HG03025 (cell line): ENCODE data around the gene IBA57.

ENCODE experiments used
- ATAC-seq: cut with Tn5 transposase; IDR thresholded peaks from one replicate; pipeline ENCODE4 v1.9.1; 2021; ENCODE audit warnings: mild to moderate bottlenecking, moderate library complexity; ENCODE audit not compliant: unreplicated experiment, low FRiP score

IBA57 gene

GRCh38 chr1:228165372-228166169 lies at the start of gene IBA57:
TSS of gene IBA57 (plus strand) at chr1:228165804. CDS start at chr1:228165817, 13 bp downstream.
- ATAC-seq, result peak; percentile 81

- no peak for ATAC-seq
These were observed 48.3 kb upstream of the IBA57 start for GRCh38 chr1:228117335-228117734.

DNA sequence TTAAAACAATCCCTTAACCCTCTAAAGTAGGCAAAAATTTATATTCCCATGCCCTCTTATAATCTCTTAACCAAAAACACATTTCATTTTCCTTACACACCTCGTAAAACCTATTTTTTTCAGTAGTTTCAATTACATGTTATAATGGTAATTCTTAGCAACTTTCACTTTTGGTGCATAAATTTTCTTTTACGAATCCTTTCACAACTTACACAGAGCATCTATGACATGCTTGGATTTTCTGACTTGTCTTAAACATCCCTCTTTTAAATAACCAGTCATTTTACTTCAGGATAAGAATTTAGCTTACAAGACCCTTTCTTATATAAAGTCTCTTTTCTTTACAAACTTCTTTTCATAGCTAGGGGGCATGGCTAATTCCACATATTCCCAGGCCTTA lies 47.6 kb upstream of the IBA57 start:
- ATAC-seq, result no peak

- no peak for ATAC-seq
These were observed 45.3 kb upstream of the IBA57 start for GRCh38 chr1:228120351-228120750.

DNA sequence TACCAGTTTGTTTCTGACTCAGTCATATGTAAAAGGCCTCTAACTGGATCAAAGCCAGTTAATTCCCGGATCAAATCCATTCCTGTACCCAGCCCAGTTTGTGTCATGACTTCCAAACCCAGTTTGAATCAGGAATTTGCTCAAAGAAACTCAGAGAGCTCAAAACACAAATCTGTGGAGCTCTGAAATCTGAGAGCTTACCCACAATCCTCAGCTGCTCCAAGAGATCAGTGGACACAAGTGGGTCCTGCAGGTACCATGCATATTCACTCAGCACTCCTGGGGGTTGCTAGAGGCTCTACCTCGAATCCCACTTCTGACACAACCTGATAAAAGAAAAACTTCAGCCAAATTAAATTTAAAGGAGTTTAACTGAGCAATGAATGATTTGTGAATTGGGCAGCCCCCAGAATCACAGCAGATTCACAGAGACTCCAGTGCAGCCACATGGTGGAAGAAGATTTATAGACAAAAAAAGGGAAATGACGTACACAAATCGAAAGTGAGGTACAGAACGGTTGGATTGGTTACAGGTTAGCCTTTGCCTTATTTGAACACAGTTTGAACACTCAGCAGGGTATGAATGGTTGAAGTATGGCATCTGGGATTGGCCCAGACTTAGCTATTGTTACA lies 44.6 kb upstream of the IBA57 start:
- ATAC-seq, result no peak

DNA sequence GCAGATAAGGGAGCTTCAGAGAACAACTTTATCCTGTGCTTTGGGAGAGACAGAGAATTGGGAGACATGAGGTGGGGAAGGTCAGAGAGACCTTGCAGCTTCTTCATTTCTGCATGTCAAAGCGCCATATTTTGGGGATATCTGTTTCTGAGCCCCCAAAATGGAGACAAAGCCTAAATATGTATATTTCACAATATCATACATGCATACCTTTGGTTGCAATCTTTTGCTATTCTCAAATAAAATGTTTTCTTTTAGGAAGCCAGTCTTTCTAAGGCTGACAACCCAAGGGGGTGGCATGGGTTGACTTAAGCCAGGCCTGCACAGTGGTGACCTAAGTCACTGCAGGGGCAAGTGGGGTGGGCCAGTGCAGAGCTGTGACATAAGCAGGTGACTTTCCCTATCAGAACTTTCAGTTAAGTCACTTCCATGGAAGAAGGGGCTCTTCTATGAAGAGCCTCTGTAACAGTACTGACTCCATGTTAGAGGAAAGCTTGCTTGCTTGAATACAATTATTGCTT lies 42.6 kb upstream of the IBA57 start:
- no peak for ATAC-seq

- ATAC-seq, result no peak
These were observed 42.1 kb upstream of the IBA57 start for GRCh38 chr1:228123505-228123904.

DNA sequence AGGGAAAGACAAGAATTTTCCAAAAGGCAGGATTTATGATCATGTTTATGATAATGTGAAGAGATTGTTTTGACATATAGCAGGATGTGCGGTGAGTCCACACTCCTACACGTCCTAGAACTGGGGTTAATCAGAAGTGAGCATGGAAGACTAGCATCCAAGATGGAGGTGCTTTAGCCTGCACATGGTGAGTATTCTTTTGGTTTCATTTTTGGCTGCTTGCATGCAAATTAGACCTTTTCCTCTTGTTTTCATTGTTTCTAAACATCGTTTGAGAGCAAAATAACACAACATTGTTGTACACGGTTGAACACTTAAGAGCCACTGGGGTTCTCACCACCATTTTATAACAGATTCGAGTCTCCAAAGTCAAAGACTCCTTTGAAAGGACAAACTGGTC lies 40.4 kb upstream of the IBA57 start:
- ATAC-seq, result no peak

DNA sequence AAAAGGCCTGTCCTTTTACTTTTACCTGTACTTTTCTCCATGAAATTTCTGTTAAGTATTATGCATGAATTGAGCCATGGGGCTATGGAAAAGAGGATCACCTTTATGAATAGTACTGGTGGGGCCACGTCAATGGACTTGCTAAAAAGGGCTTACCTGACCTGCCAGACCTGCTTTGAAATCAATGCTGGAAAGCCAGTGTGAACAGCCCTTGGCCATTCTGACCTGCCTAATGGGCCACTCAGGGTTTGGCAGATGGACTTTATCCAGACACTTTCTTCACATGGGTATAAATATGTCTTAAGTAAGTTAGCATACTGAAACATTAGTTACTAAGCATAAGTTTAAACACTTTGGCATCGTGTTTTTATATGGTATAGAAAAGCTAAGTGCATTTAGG lies 33.8 kb upstream of the IBA57 start:
- ATAC-seq, result no peak

DNA sequence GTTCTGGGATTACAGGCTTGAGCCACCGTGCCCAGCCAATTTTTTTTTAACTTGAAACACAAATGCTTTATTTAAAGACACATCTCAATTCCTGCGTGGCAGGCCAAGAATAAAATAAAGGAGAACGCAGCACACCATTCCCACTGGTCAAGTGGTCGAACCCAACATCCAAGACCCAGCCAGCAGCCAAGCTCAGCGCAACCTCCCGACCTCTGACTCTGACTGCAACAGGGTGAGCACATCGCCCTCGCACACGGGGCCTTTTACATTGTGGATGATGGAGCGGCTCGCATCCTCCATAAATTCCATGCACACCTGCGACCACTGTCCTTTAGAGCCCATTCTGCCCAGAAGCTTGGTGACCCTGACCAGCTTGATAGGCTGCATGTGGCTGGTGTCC lies 31.0 kb upstream of the IBA57 start:
- ATAC-seq, result no peak

DNA sequence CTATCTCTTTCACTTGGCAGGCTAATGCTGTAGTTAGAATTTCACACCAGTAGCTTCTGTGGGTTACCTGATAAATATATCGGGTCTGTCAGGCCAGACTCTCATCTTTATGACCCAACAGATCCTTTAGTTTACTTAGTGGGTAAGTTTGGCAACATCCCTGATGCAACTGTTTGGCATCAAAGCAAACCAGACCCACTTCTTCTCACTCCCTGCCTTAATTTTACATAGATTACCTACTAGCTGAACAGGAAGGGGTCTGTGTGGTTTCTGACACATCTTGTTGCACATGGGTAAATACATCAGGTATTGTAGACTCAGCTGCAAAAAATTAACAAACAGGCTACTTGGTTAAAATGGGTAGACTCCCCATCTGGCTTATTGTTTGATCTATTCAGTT lies 28.7 kb upstream of the IBA57 start:
- no peak for ATAC-seq

DNA sequence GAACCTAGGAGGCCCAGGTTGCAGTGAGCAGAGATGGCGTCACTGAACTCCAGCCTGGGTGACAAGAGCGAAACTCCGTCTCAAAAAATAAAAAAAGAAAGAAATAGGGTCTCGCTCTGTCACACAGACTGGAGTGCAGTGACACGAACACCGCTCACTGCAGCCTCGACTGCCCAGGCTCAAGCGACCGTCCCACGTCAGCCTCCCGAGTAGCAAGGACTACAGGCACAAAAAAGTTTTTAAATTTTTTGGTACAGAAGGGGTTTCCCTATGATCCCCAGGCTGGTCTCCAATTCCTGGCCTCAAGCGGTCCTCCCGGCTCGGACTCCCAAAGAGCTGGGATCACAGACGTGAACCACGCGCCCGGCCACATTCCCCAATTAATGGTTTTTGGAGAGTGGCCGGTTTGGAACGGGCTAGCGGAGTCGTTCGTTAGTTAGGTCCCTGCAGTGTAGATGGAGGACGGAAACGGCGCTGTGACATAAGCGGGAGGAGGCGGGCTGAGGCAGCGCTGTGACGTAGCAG lies 26.1 kb upstream of the IBA57 start:
- ATAC-seq, result no peak

DNA sequence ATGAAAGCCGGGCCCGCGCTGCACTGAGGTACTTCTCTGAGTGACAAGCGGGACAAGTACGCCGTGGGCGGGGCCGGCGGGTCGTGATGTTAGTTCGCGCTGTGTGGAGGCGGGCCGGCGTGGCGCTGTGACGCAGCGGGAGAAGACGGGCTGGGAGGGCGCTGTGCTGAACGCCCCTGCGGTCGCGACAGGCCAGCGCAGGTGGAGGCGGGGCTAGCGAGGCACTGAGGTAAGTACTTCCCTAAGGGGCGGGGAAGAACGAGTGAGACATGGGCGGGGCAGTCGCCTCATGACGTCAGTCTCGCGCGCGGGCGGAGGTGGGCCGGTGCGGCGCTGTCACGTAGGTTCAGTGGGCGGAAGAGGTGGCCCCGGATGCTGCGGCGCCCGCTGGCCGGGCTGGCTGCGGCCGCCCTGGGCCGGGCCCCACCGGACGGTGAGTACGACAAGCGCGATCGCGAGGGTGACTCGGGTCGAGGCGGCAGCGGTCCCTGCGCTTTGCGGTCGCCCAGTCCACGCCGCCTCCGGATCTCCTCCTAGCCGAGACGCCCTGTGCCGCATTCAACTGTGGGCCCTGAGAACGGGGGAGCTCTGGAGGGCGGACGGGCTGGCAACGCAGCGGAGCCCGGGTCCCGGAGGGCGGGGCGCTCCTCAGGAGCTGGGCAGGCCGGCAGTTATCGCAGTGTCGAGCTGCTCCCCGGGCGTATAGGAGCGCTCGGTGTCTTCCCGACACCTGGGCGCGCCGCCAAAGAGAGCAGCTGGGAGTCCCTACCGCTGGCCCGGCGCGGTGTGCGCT lies 25.5 kb upstream of the IBA57 start, which contains the start of gene GUK1:
TSS of gene GUK1 (plus strand) at position 349 of the 793 bp plus-strand sequence. CDS start at position 373, 24 bp downstream.
- ATAC-seq, result peak; percentile 91

- no peak for ATAC-seq
These were observed 24.8 kb upstream of the IBA57 start for GRCh38 chr1:228140724-228141225.

GRCh38 chr1:228141226-228142044 lies 24.2 kb upstream of the IBA57 start:
- no peak for ATAC-seq

- ATAC-seq, result no peak
These were observed 23.4 kb upstream of the IBA57 start for GRCh38 chr1:228142155-228142691.

DNA sequence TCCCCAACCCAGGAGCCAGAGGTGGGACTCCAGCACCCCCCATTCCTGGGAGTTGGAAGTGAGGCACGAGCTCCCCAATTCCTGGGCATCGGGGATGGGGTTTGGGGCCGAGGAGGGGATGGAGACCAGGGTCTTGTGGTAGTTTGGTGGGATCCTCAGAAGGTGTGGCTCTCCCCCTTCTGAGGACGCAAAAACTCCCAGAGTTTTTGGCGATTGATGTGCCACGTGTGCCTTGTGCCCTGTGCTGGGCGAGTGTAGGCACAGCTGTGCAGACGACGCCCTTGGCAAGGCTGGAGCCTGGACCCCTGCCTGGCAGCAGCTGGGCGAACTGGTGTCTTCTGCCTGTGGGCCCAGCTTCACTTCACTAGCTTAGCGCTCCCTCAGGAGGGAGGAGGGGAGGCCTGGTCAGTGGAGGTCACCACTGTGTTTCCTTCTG lies 22.9 kb upstream of the IBA57 start:
- no peak for ATAC-seq

GRCh38 chr1:228143480-228144192 lies 22.0 kb upstream of the IBA57 start:
- ATAC-seq, result no peak
